Measurements from ENCODE around the gene KIF9.
"Not testable (repeated sequence)": the region's sequence is repeated elsewhere in the genome, so short reads cannot be mapped to it uniquely, and the experiment has no call there.

Gene KIF9

DNA sequence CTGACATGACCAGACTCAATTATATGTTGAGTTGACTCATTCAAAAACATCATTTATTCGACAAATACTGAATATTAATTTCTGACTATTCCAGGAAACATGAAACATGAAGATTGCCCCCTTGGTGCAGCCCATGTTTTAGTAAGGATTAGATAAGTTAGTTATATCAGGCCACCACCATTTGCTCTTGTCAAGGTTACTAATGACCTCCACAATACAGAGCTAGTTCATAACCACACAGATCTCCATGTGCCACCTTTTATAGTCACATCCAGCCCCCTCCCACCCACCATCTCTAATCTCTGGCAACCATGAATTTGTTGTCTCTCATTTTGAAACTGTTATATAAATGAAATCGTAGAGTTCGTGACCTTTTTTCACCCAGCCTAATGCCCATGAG lies 15.8 kb upstream of the KIF9 start:
- no peak overlapping the region for H3K4me3 ChIP-seq (ENCODE audit: low read depth, low read length)
- TF ChIP-seq, protein P1, sequence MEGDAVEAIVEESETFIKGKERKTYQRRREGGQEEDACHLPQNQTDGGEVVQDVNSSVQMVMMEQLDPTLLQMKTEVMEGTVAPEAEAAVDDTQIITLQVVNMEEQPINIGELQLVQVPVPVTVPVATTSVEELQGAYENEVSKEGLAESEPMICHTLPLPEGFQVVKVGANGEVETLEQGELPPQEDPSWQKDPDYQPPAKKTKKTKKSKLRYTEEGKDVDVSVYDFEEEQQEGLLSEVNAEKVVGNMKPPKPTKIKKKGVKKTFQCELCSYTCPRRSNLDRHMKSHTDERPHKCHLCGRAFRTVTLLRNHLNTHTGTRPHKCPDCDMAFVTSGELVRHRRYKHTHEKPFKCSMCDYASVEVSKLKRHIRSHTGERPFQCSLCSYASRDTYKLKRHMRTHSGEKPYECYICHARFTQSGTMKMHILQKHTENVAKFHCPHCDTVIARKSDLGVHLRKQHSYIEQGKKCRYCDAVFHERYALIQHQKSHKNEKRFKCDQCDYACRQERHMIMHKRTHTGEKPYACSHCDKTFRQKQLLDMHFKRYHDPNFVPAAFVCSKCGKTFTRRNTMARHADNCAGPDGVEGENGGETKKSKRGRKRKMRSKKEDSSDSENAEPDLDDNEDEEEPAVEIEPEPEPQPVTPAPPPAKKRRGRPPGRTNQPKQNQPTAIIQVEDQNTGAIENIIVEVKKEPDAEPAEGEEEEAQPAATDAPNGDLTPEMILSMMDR (IDR thresholded peaks at IDR 0.05; ENCODE audit: borderline replicate concordance, insufficient read depth, low read depth, low read length), result no peak

DNA sequence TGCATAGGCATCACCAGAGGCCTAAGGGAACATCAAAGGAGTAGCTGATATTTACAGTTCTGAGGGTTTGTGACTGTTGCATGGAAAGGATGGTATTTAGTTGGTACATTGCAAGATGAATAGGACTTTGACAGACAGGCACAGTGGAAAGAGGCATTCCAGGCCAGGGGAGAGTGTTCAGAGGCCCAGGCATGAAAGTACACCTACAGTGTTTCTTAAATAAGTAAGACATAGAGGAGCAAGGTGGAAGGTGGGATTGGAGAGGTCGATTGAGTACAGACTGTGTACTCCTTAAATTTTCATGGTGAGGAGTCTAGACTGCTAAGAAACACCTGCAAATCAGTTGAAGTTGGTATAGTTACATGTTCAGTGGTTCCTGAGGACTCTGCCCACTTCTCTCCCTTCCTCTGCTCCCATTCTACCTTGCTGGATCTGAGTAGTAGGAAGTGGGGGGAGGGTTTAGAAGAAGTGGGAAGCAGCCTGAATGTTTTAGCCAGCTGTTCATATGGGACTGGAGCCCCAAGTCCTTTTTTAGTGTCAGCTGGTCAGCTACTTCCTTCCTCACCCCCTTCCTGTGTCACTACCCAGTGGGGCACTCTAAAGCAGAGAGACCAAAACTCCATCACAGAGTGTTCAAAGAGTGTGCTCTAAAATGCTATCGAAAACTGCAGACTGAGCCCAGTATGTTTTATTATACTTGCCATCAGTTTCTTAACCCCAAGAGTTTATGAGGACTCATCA lies 14.1 kb upstream of the KIF9 start:
- no peak overlapping the region for H3K4me3 ChIP-seq (ENCODE audit: low read depth, low read length)
- TF ChIP-seq, protein P1 (IDR thresholded peaks at IDR 0.05; ENCODE audit: borderline replicate concordance, insufficient read depth, low read depth, low read length), result no peak

DNA sequence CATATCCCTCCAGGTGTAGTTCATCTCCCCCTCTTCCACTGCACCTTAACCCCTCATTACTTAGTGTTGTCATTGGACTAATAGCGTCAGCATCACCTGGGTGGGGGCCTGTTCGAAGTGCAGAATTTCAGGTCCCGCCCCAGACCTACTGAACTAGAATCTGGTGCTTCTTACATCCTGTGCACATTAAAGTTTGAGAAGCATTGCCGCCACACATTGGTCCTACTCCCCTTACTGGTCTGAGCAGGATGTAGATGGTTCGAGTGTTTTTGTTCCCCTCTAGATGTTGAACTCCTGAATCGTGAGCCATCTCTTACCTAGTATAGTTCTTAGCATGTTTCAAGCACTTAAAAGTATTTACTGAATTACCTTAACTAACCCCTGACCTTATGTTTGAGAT lies 13.4 kb upstream of the KIF9 start:
- TF ChIP-seq, protein P1 (IDR thresholded peaks at IDR 0.05; ENCODE audit: borderline replicate concordance, insufficient read depth, low read depth, low read length), result no peak
- H3K4me3 ChIP-seq (ENCODE audit: low read depth, low read length), result no peak overlapping the region

DNA sequence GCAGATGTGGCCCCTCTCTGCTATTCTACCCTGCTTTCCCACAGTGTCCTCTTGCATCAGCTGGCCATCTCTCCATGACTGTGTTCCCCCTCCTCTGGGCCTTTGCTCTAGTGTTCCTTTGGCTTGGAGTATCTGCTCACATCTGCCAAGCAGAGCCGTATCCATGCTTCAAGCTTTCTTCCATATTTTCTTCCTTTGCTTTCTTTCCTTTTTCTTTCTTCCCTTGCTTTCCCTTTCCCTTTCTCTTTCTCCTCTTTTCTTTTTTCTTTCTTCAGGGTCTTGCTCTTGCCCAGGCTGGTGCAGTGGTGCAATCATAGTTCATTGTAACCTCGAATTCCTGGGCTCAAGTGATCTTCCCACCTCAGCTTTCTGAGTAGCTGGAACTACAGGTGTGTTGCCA lies 12.7 kb upstream of the KIF9 start:
- TF ChIP-seq, protein P1 (IDR thresholded peaks at IDR 0.05; ENCODE audit: borderline replicate concordance, insufficient read depth, low read depth, low read length), result no peak
- no peak overlapping the region for H3K4me3 ChIP-seq (ENCODE audit: low read depth, low read length)

DNA sequence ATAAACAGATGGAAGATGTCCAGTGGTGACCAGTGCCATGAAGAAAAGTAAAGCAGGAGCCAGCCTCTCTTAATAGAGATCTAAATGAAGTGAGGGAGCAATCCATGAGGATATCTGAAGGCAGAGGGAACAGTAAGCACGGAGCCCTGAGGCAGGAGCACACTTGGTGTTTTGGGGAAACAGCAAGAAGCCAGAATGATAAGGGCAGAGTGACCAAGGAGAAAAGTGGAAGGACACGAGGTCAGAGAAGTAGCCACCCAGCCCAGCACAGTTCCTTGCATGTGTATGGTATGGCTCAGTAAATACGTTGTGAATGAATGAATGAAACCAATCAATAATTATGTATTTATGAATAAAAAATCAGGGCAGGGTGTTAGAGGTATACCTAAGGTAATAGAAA lies 11.8 kb upstream of the KIF9 start:
- TF ChIP-seq, protein P1 (IDR thresholded peaks at IDR 0.05; ENCODE audit: borderline replicate concordance, insufficient read depth, low read depth, low read length), result no peak
- H3K4me3 ChIP-seq (ENCODE audit: low read depth, low read length), result no peak overlapping the region

DNA sequence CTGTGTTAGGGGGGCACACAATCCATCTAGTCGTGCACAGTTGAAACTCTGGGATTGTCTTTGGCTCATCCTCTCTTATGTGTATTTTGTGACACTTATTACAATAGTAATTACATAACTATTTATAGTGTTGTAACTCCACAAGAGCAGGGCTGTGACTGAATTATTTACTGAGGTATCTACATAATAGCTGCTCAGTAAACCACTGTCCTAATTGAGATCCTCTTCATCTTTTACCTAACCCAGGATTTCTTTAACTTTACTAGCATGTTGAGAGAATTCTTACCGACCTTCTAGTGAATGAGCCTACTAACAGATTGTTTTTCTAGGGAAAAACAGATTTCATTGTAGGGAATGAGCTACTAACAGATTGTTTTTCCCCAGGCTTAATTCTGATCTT lies 11.2 kb upstream of the KIF9 start:
- TF ChIP-seq, protein P1 (IDR thresholded peaks at IDR 0.05; ENCODE audit: borderline replicate concordance, insufficient read depth, low read depth, low read length), result no peak
- H3K4me3 ChIP-seq (ENCODE audit: low read depth, low read length), result no peak overlapping the region

DNA sequence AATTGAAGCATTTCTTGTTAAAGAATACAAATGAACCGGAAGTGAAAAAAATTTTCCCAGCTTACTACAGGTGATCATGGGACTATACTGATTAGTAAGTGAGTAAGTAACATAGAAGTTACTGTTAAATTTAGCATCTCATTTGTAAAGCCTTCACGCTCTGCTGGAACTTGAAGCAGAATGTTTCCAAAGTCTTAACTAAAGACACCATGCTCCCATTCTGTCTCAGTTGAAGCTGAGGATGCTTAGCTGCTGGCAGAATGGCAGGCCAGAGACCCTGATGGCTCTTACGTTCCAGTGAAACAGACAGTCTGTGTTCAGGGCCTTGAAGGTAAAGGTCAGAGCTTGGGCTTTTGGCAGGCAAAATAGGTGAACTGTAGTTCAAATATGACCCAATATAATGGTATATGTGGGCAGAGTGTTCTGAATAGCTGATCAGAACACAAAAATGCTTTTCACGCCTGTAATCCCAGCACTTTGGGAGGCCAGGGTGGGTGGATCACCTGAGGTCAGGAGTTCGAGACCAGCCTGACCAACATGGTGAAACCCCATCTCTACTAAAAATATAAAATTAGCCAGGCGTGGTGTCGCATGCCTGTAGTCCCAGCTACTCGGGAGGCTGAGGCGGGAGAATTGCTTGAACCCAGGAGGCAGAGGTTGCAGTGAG lies 9.3 kb upstream of the KIF9 start:
- H3K4me3 ChIP-seq (ENCODE audit: low read depth, low read length), result not testable (repeated sequence)

Data from GM12875 (cell line).